Measurements from ENCODE around the gene CLPSL2.
A peak's percentile ranks its signal among the peaks of the same experiment; 100 is the strongest.

The CLPSL2 gene

DNA sequence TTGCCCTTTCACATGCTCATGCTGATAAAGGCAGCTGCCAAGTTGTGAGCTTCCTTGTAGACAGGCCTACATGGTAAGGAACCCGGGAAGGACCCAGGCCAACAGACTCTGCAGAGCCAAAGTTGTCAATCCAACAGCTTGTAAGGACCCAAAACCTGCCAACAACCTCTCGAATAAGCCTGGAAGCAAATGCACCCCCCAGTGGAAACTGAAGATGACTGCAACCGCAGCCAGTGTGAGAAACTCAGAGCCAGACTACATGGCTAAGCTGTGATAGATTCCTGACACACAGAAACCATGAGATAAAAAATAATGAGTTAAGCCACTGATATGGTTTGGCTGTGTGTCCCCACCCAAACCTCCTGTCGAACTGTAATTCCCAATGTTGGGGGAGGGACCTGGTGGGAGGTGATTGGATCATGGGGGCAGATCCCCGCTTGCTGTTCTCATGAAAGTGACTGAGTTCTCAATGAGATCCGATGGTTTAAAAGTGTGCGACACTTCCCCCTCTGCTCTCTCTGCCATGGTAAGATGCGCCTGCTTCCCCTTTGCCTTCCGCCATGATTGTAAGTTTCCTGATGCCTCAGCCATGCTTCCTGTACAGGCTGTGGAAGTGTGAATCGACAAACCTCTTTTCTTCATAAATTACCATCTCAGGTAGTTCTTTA lies 18.8 kb upstream of the CLPSL2 start:
- no peak overlapping the region for H3K27ac Mint-ChIP-seq
- CTCF ChIA-PET, result interaction anchor here (1.2 kb wide), 1 partner anchor 21 kb away, joined by 4 read pairs; no protein-coding TSS in a partner anchor
- DNase-seq, result no peak

DNA sequence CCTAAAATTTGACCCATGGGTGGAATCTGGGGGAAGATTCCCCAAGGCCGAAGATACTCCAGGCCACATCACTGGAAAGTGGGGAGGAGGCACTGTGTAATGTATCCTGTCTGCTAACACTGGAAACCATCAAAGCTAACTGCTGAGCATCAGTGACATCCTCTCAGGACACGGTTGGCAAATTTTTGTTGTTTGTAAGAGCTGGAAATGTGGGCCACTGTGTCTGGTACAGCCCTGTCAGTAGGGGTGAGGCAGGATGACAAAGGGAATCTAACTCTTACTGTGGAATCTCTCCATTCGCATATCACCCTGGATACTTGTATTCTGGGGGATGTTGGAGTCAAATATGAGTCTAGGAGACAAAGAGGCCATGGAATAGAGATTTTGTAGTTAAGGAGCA lies 17.0 kb upstream of the CLPSL2 start:
- Mint-ChIP-seq H3K4me3 (no peak overlapping the region), H3K4me1 (peaks cover 5% of the 10 kb centered on the region), H3K27ac (no peak overlapping the region), H3K9me3 (no peaks in the 10 kb centered on the region), H3K36me3 (no peaks in the 10 kb centered on the region), H3K27me3 (peaks cover 66% of the 10 kb centered on the region)
- no peak for DNase-seq
- CTCF ChIA-PET, result interaction anchor here (1.2 kb wide), 1 partner anchor 9 kb away, joined by 4 read pairs; no protein-coding TSS in a partner anchor

More for the DNA sequence above, 18.8 kb upstream of the CLPSL2 start:
- no peaks in the 10 kb centered on the region for H3K9me3 Mint-ChIP-seq
- peaks cover 5% of the 10 kb centered on the region for H3K4me1 Mint-ChIP-seq
- H3K36me3 Mint-ChIP-seq, result no peaks in the 10 kb centered on the region
- H3K4me3 Mint-ChIP-seq, result no peak overlapping the region
- peaks cover 49% of the 10 kb centered on the region for H3K27me3 Mint-ChIP-seq

DNA sequence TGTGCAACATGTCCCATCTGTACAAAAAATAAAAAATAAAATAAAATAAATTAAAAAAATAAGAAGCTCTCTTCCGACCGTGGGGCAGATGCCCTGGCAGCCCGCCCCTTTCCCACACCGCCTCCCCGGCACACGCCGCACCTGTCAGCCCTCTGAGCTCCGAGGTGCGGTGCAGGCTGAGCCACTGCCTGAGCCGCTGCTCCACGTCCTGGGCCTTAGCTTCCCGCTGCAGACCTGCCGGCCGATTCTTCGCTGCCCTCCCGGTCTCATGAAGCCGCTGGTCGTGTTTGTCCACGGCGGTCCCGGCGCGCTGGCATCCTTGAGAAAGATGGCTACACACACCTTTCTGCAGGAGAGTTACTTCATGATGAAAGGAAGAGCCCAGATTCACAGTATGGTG lies 10.7 kb upstream of the CLPSL2 start:
- H3K4me1 Mint-ChIP-seq, result no peaks in the 10 kb centered on the region
- peaks cover 67% of the 10 kb centered on the region for H3K27me3 Mint-ChIP-seq
- H3K27ac Mint-ChIP-seq, result no peak overlapping the region
- CTCF ChIA-PET, result interaction anchor here (0.6 kb wide), 1 partner anchor 241 kb away, joined by 3 read pairs; no protein-coding TSS in a partner anchor
- H3K4me3 Mint-ChIP-seq, result no peak overlapping the region
- no peaks in the 10 kb centered on the region for H3K36me3 Mint-ChIP-seq
- H3K9me3 Mint-ChIP-seq, result no peaks in the 10 kb centered on the region
- DNase-seq, result no peak

DNA sequence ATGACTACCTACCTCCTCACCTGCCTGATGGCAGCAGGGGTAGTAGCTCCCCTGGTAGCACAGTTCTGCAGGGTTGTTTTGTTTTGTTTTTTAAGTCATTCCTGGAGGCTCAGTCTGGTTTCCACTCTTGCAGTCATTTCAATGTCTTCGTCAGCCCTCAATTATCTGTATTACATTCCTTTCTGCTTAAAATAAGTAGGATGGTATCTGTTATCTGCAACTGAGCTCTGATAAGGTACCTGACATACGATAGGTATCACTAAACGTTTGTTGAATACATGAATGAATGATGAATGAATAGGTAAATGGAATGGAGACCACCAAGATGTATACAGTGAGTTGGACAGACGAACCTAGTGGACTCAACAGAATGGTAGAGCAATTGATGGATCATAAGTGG lies 7.2 kb upstream of the CLPSL2 start:
- CTCF ChIA-PET, result interaction anchor here (1.1 kb wide), 2 partner anchors 10 to 326 kb away, joined by 3 to 4 read pairs; no protein-coding TSS in a partner anchor
- no peak for DNase-seq
- H3K27me3 Mint-ChIP-seq, result peaks cover 55% of the 10 kb centered on the region
- no peak overlapping the region for H3K4me3 Mint-ChIP-seq
- no peaks in the 10 kb centered on the region for H3K36me3 Mint-ChIP-seq
- H3K27ac Mint-ChIP-seq, result no peak overlapping the region
- H3K9me3 Mint-ChIP-seq, result no peaks in the 10 kb centered on the region
- H3K4me1 Mint-ChIP-seq, result no peaks in the 10 kb centered on the region

DNA sequence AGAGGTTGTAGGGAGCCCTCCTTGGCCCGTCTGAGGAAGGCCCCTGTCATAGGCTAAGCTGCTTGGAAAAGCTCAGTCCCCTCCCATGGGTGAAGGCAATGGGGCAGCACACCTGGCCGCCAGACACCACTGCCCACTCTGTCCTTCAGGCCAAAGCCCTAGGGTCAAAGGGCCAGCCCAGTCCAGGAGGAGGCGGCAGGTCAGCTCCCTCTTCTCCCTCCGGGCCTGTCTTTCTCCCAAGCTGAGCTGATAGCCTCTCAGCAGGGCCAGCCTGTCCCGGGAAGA lies 5.1 kb upstream of the CLPSL2 start:
- H3K27ac Mint-ChIP-seq, result no peak overlapping the region
- no peaks in the 10 kb centered on the region for H3K9me3 Mint-ChIP-seq
- no peak for DNase-seq
- H3K4me3 Mint-ChIP-seq, result no peak overlapping the region
- H3K27me3 Mint-ChIP-seq, result peaks cover 57% of the 10 kb centered on the region
- CTCF ChIA-PET, result no interaction called here
- H3K36me3 Mint-ChIP-seq, result no peaks in the 10 kb centered on the region
- H3K4me1 Mint-ChIP-seq, result no peaks in the 10 kb centered on the region

DNA sequence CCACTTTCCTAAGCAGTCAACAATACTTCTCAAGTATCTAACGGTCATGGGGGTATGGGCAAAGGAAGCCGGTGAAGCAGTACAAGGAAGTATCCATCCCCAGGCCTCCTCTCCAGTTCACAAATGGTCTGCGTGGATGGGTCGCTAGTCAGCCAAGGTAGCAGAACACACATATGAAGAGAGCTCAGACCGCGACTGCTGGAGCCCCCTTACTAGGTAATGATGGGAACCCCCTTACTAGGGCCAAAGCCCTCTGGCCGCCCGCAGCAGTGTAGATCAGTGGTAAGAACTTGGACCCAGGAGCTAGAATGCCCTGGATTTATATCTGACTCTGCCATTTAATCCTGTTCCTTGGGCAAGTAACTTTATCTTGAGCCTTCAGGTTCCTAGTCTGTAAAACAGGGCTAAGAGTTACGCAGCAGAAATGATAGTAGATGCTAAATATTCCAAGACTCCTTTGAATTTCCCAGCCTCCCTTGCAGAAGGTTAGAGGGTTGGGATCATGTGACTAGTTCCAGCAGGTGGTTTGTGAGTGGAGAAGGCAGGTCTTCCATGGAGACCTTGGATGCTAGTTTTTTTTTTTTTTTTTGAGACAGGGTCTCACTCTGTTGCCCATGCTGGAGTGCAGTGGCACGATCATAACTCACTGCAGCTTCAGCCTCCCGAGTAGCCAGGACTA lies 2.1 kb upstream of the CLPSL2 start:
- Mint-ChIP-seq H3K4me3 (no peak overlapping the region), H3K27me3 (peaks cover 72% of the 10 kb centered on the region), H3K36me3 (no peaks in the 10 kb centered on the region), H3K4me1 (peaks cover 5% of the 10 kb centered on the region), H3K27ac (no peak overlapping the region), H3K9me3 (no peaks in the 10 kb centered on the region)
- CTCF ChIA-PET, result no interaction called here
- no peak for DNase-seq

DNA sequence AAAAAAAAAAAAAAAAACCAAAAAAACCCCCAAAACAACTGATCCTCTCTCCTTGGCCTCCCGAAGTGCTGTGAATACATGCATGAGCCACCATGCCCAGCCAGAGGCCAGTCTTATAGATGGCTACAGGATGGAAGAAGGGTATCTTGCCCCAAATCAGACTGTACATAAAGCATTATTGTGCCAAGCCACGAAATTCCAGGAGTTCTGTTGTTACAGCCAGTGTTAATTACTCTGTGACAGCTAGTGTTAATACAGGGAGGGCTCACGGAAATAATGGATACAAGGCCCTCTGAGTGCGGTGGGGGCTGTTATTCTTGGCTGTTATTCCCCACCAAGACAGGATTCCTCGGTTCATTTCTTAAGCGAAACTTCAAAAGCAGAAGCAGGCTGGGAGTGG lies 1.4 kb upstream of the CLPSL2 start:
- Mint-ChIP-seq H3K27ac (no peak overlapping the region), H3K4me3 (no peak overlapping the region), H3K9me3 (no peaks in the 10 kb centered on the region), H3K27me3 (peaks cover 77% of the 10 kb centered on the region), H3K4me1 (peaks cover 5% of the 10 kb centered on the region), H3K36me3 (no peaks in the 10 kb centered on the region)
- CTCF ChIA-PET, result no interaction called here
- no peak for DNase-seq

DNA sequence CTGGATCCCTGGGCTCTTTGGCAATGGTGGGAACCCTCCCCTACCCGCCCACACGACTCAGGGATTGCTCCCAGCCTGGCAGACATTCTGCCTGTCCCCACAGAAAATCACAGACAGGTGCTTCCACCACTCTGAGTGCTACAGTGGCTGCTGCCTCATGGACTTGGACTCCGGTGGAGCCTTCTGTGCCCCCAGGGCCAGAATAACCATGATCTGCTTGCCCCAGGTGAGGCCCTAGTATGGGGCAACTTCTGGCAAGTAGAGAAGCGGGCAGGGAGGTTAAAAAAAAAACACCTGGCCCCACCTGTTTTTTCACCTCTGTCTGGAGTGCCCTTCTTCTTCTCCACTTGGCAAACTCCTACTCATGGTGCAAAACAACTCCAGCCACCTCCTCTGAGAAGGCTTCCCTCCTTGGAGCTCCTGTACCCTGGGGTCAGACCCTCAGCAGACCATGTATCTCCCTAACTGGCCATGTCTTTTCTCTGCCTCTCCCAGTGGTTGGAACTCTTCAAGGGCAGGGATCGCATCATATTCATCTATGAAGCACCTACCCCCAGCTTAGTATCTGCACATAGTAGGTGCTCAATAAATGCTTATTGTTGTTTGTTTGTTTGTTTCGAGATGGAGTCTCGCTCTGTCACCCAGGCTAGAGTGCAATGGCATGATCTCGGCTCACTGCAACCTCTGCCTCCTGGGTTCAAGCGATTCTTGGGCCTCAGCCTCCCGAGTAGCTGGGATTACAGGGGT lies 1.1 kb downstream of the CLPSL2 start:
- DNase-seq, result no peak
- no peaks in the 10 kb centered on the region for H3K9me3 Mint-ChIP-seq
- CTCF ChIA-PET, result no interaction called here
- no peaks in the 10 kb centered on the region for H3K36me3 Mint-ChIP-seq
- H3K4me1 Mint-ChIP-seq, result peaks cover 5% of the 10 kb centered on the region
- H3K4me3 Mint-ChIP-seq, result peak overlapping the region; percentile 22
- no peak overlapping the region for H3K27ac Mint-ChIP-seq
- H3K27me3 Mint-ChIP-seq, result peaks cover 67% of the 10 kb centered on the region

DNA sequence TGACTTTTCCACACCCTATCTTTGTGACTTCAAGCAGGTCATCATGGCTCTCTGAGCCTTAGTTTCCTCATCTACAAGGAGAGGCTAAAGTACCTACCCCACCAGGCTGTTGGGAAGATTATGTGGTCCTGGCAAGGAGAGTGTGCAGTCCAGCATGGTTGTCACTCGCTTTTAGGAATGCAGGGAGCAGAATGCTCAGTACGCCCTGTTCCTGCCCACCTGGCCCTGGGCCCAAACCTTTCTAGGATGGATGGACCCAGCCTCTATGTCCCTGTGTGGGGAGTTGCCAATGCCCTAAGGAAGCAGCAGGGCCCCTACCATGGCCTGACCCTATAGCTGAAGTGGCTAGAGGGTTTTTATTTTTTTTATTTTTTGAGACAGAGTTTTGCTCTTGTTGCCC lies 2.0 kb downstream of the CLPSL2 start:
- peaks cover 5% of the 10 kb centered on the region for H3K4me1 Mint-ChIP-seq
- H3K27me3 Mint-ChIP-seq, result peaks cover 64% of the 10 kb centered on the region
- no peaks in the 10 kb centered on the region for H3K9me3 Mint-ChIP-seq
- DNase-seq, result no peak
- H3K36me3 Mint-ChIP-seq, result no peaks in the 10 kb centered on the region
- CTCF ChIA-PET, result interaction anchor here (1.3 kb wide), 1 partner anchor 21 kb away, joined by 4 read pairs; no protein-coding TSS in a partner anchor
- no peak overlapping the region for H3K4me3 Mint-ChIP-seq
- no peak overlapping the region for H3K27ac Mint-ChIP-seq

DNA sequence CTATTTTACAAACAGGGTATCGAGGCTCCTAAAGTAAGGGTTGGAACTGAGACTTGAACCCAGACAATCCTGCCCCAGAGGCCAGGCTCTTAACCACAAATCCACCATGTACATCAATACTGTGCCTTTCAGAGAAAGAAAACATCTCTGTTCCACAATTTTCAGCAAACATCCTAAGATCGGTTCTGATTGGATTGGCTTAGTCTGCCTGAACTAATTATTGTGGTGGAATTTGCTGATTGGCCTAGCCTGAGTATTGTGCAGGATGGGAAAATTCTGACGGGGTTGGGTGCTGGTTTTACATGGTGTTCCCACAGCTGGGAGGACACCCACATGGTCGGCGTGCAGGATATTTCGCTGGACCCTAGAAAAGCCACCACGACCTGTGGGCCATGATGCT lies 4.3 kb downstream of the CLPSL2 start, which contains the start of gene CLPSL1:
Gene CLPSL1 (plus strand): TSS at position 301 of the 400 bp plus-strand sequence. CDS start 92 bp downstream, at position 393.
- Mint-ChIP-seq H3K36me3 (no peaks in the 10 kb centered on the region), H3K4me3 (no peak within 1 kb of the TSS), H3K9me3 (no peaks in the 10 kb centered on the region), H3K27ac (no peak within 1 kb of the TSS), H3K27me3 (peaks cover 49% of the 10 kb centered on the region), H3K4me1 (peaks cover 5% of the 10 kb centered on the region)
- CTCF ChIA-PET, result no interaction called here
- DNase-seq, result no peak

DNA sequence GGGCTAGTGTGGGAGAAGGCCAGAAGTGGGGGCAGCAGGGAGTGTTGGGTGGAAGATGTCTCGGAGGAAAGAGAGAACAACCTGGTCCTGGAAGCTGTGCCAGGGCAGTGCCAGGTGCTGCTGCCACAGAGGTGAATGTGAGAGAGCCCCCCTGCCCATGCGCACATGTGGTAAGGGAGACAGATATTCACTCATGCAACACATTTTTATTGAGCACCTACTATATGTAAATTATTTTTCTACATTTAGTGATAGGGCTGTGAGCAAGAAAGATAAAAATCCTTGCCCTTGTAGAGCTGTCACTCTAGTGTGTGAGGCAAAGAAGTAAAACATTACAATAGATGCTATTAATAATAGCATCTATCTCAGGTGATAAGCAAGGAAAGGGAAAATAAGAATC lies 4.9 kb downstream of the CLPSL2 start:
- Mint-ChIP-seq H3K27me3 (peaks cover 49% of the 10 kb centered on the region), H3K36me3 (no peaks in the 10 kb centered on the region), H3K4me1 (peaks cover 5% of the 10 kb centered on the region), H3K27ac (no peak overlapping the region), H3K9me3 (no peaks in the 10 kb centered on the region), H3K4me3 (no peak overlapping the region)
- no peak for DNase-seq
- CTCF ChIA-PET, result no interaction called here

DNA sequence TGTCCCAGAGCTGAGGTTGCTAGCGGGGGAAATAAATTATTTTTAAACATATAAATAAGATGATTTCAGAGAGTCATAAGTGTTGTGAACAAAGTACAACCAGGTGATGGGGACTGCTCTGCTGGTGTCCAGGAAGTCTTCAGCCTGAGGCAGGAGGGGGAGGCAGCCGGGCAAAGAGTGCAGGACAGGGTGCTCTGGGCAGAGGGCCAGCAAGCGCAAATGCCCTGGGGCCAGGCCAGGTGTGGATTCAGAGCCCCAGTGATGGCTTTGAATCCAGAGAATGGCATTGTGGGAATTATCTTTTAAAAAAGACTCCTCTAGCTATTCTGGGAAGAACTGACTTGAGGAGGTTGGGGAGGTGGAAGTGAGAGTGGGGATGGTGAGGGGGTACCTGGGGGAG lies 6.0 kb downstream of the CLPSL2 start:
- Mint-ChIP-seq H3K27me3 (peaks cover 49% of the 10 kb centered on the region), H3K27ac (no peak overlapping the region), H3K4me1 (peaks cover 2% of the 10 kb centered on the region), H3K4me3 (no peak overlapping the region), H3K36me3 (no peaks in the 10 kb centered on the region), H3K9me3 (no peaks in the 10 kb centered on the region)
- CTCF ChIA-PET, result no interaction called here
- no peak for DNase-seq

DNA sequence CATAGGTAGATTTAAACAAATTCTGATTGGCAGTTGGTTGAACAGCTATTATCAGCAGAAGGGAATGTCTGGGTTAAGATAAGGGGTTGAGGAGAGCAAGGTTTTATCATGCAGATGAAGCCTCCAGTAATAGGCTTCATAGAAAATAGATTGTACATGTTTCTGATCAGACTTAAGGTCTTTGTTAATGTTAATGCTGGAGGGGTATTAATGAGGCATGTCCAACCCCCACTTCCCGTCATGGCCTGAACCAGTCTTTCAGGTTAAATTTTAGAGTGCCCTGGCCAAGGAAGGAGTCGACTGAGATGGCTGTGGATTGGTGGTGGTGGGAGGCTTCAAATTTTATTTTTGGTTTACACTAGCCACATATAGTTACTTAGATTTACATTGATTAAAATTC lies 7.8 kb downstream of the CLPSL2 start:
- Mint-ChIP-seq H3K9me3 (no peaks in the 10 kb centered on the region), H3K27me3 (peaks cover 52% of the 10 kb centered on the region), H3K4me3 (no peak overlapping the region), H3K36me3 (no peaks in the 10 kb centered on the region), H3K27ac (no peak overlapping the region), H3K4me1 (no peaks in the 10 kb centered on the region)
- no peak for DNase-seq
- CTCF ChIA-PET, result no interaction called here

DNA sequence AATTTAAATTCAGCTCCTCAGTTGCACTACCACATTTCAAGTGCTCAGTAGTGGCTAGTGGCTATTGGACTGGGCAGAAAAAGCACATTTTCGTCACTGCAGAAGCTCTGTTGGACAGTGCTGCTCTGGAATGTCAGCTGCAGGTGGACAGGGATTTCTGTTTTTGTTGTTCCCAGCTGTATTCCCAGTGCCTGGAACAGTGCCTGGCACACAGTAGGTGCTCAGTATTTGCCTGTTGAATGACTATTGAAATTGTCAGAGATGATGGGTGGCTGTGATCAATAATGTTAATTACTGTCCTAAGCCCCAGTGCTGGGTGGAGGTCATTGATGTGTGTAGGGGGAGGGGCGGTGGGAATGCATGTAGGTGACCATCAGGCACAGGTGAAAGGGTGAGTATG lies 9.9 kb downstream of the CLPSL2 start:
- DNase-seq, result no peak
- H3K9me3 Mint-ChIP-seq, result no peaks in the 10 kb centered on the region
- CTCF ChIA-PET, result no interaction called here
- H3K27me3 Mint-ChIP-seq, result peaks cover 49% of the 10 kb centered on the region
- H3K4me3 Mint-ChIP-seq, result no peak overlapping the region
- no peak overlapping the region for H3K27ac Mint-ChIP-seq
- H3K4me1 Mint-ChIP-seq, result no peaks in the 10 kb centered on the region
- no peaks in the 10 kb centered on the region for H3K36me3 Mint-ChIP-seq

DNA sequence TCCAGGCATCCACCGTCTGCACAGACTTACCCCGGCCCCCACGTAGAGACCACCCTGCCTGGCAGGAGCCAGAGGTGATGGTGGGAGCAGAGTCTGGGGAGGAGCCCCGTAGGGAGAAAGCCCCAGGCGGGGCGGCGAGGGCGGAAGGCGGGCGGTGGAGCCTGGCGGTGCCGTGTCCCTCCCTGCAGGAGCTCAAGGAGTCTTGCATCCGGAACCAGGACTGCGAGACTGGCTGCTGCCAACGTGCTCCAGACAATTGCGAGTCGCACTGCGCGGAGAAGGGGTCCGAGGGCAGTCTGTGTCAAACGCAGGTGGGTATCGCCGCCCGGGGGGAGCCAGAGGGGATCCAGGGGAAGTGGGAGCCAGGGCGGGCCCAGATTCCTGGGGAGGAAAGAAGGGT lies 10.4 kb downstream of the CLPSL2 start:
- no peak overlapping the region for H3K4me3 Mint-ChIP-seq
- H3K27me3 Mint-ChIP-seq, result peaks cover 49% of the 10 kb centered on the region
- no peaks in the 10 kb centered on the region for H3K36me3 Mint-ChIP-seq
- CTCF ChIA-PET, result no interaction called here
- no peak for DNase-seq
- H3K27ac Mint-ChIP-seq, result no peak overlapping the region
- no peaks in the 10 kb centered on the region for H3K4me1 Mint-ChIP-seq
- H3K9me3 Mint-ChIP-seq, result no peaks in the 10 kb centered on the region

Measured in activated naive CD4-positive, alpha-beta T cell treated with anti-CD3 and anti-CD28 coated beads, Interleukin-2, amount 10 ng/mL, durations not matched to agents 7 days and 5 days (primary cell).